Heart right ventricle (tissue), 16 donors: Measurements from ENCODE around the gene MSH2. TPM values are rescaled to one million over a fixed set of nuclear protein-coding genes. Genes with fewer than 3 reads are reported as not detected.
"Not testable (repeated sequence)": the region's sequence is repeated elsewhere in the genome, so short reads cannot be mapped to it uniquely, and the experiment has no call there.

Experiments used
- ATAC-seq, 8 donors: fragments of 200-7000 bp; cut with Tn5 transposase; one replicate each; pipeline ENCODE4 v1.9.1; 2020; ENCODE audit warnings: mild to moderate bottlenecking in 8 of 8, moderate library complexity in 8 of 8, moderate number of reproducible peaks in 1 of 8
- DNase-seq, 2 donors: peaks; one replicate each; pipeline ENCODE4 v3.0.0-alpha.2; 2020
- H3K27ac ChIP-seq, 10 donors: fragments of 200-600 bp; sonication (generic) in 2 of 10; one replicate each; pipeline versions ENCODE4 v1.5.0 to v1.8.0; 2020 to 2022; ENCODE audit warnings: mild to moderate bottlenecking in 3 of 10
- H3K27me3 ChIP-seq, 7 donors: fragments of 200-600 bp; one replicate each; pipeline ENCODE4 v1.8.0; 2021 to 2022; ENCODE audit warnings: mild to moderate bottlenecking in 2 of 7
- H3K36me3 ChIP-seq, 9 donors: fragments of 200-600 bp; sonication (generic) in 1 of 9; one replicate each; pipeline versions ENCODE4 v1.5.0 to v1.8.0; 2020 to 2022; ENCODE audit warnings: mild to moderate bottlenecking in 2 of 9
- H3K4me1 ChIP-seq, 9 donors: fragments of 200-600 bp; sonication (generic) in 1 of 9; one replicate each; pipeline versions ENCODE4 v1.5.0 to v1.8.0; 2020 to 2022; ENCODE audit warnings: mild to moderate bottlenecking in 4 of 9
- H3K4me3 ChIP-seq, 10 donors: fragments of 200-600 bp; sonication (generic) in 2 of 10; one replicate each; pipeline versions ENCODE4 v1.5.0 to v1.8.0; 2020 to 2022; ENCODE audit warnings: mild to moderate bottlenecking in 7 of 10, moderate library complexity in 2 of 10
- H3K9me3 ChIP-seq, 11 donors: fragments of 200-600 bp in 10 of 11; sonication (generic) in 2 of 11; one replicate each; pipeline versions ENCODE4 v1.5.0 to v1.8.0; 2013 to 2022; ENCODE audit warnings: mild to moderate bottlenecking in 2 of 11, control low read depth in 1 of 11, moderate library complexity in 1 of 11
- CTCF ChIP-seq, 9 donors: fragments of 200-600 bp; sonication (generic) in 2 of 9; IDR thresholded peaks; one replicate each; pipeline versions ENCODE4 v1.5.0 to v1.8.0; 2021 to 2022; ENCODE audit warnings: antibody characterized with exemption in 9 of 9, mild to moderate bottlenecking in 5 of 9, moderate library complexity in 1 of 9
- WGBS, 2 donors: extraction: QIAGEN DNeasy Blood & Tissue Kit; methylation state at CpG; one replicate each; pipeline ENCODE4 v1.1.7; 2013; ENCODE audit warnings: inconsistent platforms in 1 of 2; 5-methylcytosine and 5-hydroxymethylcytosine counted together
- intact Hi-C, 10 donors: fragments of 100-400 bp; cut with DNase I; formaldehyde crosslinking; loops; one replicate each; pipeline versions ENCODE4 v1.11.1 to v1.14.2; 2022
- polyA plus RNA-seq, 2 donors: library from polyadenylated mRNA; stranded (reverse); fragments of 200-250 nt; gene quantifications; one replicate each; pipeline ENCODE4 v1.2.3, GENCODE V29; 2013
- total RNA-seq, 10 donors: library from RNA; stranded (reverse); fragmentation: NEBNext Ultra II Directional in 3 of 10; extraction: Animal tissue kit (Norgen Biotek cat#: 25700) in 3 of 10; gene quantifications; one replicate each; pipeline versions ENCODE4 v1.2.1 to v1.2.4, GENCODE V29; 2021 to 2023
- donor health status: Arrhythmogenic right ventricular cardiomyopathy.
- donor health status: ischemic (EF 13 %, LVEDD 7.1; RV severe dilation, severe dysfunction).
- donor health status: healthy with polysubstance abuse.
- donor health status: DM: no; HTN: yes; CAD: no.
- donor health status: DM: no; HTN: no; CAD: no.
- donor health status: ischemic (EF 25% LVEDD 6.9; RV normal size, moderate dysfunction).
- donor health status: ischemic (EF 25% LVEDD 5.7; RV mildly dilated, moderate dysfunction).
- donor health status: healthy.
- donor health status: DM: yes; HTN: yes; CAD: no.
- donor health status: Ischemic cardiomyopathy.
- donor health status: ischemic (EF 35%, LVEDD 5.7; RV mildly dilated, moderate dysfunction).
- donor health status: nonischemic (EF 11% LVEDD 7.7; RV severe dilation, severe dysfunction).
- donor health status: DM: yes; HTN: yes; CAD: no.
- donor health status: PGD.
- donor health status: ischemic (EF 29% LVEDD 5.4; RV normal size, mild dysfunction).
- donor health status: nonischemic (EF 23%, LVEDD 6.1; RV moderate dilation, normal function).

Gene MSH2
- total and polyA plus RNA-seq, 12 donors, result 4.3 to 18.9 (median 15.9) TPM

- Histone ChIP-seq H3K4me3 (no peak overlapping the region), H3K27me3 (no peaks in the 10 kb centered on the region), H3K36me3 (no peaks in the 10 kb centered on the region), H3K27ac (no peak overlapping the region), H3K4me1 (no peaks in the 10 kb centered on the region), H3K9me3 (peaks cover 0 to 20% (median 0%) of the 10 kb centered on the region in 11 donors)
- WGBS, 2 donors, result 50 to 52% methylated on average over 3 of the region's 3 CpGs
- TF ChIP-seq CTCF (IDR thresholded peaks at IDR 0.05), result no peak
- no peak for ATAC-seq
- intact Hi-C loops, result no loop called here
- DNase-seq, result no peak
Measured at GRCh38 chr2:47501374-47502200, 98.6 kb downstream of the MSH2 start.

- H3K4me1 ChIP-seq, intact Hi-C loops, H3K36me3 ChIP-seq, H3K27ac ChIP-seq, DNase-seq, H3K27me3 ChIP-seq, H3K4me3 ChIP-seq, ATAC-seq: not testable (repeated sequence)
- WGBS, 2 donors, result 92% methylated on average over 2 of the region's 2 CpGs
- H3K9me3 ChIP-seq, result peaks cover 0 to 20% (median 0%) of the 10 kb centered on the region in 11 donors
Measured at GRCh38 chr2:47502498-47502897, 99.5 kb downstream of the MSH2 start.

GRCh38 chr2:47503481-47504070 is 100.6 kb downstream of the MSH2 start:
- intact Hi-C loops, result no loop called here
- no peaks in the 10 kb centered on the region for H3K36me3 ChIP-seq
- H3K4me1 ChIP-seq, result no peaks in the 10 kb centered on the region
- no peak overlapping the region for H3K4me3 ChIP-seq
- H3K9me3 ChIP-seq, result peaks cover 0 to 22% (median 0%) of the 10 kb centered on the region in 11 donors
- no peak overlapping the region for H3K27ac ChIP-seq
- DNase-seq (no peak), ATAC-seq (no peak)
- no peak for TF ChIP-seq CTCF (IDR thresholded peaks at IDR 0.05)
- H3K27me3 ChIP-seq, result no peaks in the 10 kb centered on the region
- WGBS, 2 donors, result 91% methylated on average over 8 of the region's 8 CpGs

GRCh38 chr2:47504174-47504810 is 101.3 kb downstream of the MSH2 start:
- no peaks in the 10 kb centered on the region for H3K4me1 ChIP-seq
- no peak overlapping the region for H3K27ac ChIP-seq
- H3K4me3 ChIP-seq, result no peak overlapping the region
- no peaks in the 10 kb centered on the region for H3K36me3 ChIP-seq
- TF ChIP-seq CTCF (IDR thresholded peaks at IDR 0.05), result no peak
- intact Hi-C loops, result no loop called here
- DNase-seq (no peak), ATAC-seq (no peak)
- H3K9me3 ChIP-seq, result peaks cover 0 to 22% (median 0%) of the 10 kb centered on the region in 11 donors
- no peaks in the 10 kb centered on the region for H3K27me3 ChIP-seq
- 96 to 97% methylated on average over 6 of the region's 6 CpGs for WGBS, 2 donors
